GM19438 (cell line): ENCODE data around the gene GMDS.

ENCODE experiments used
- ATAC-seq: cut with Tn5 transposase; IDR thresholded peaks from one replicate; pipeline ENCODE4 v1.9.1; 2021; ENCODE audit warnings: low read depth; ENCODE audit not compliant: unreplicated experiment

GMDS gene

GRCh38 chr6:2054516-2055067, 190.8 kb downstream of the GMDS start:
- ATAC-seq = no peak

GRCh38 chr6:2053691-2054090, 191.7 kb downstream of the GMDS start:
- ATAC-seq = no peak

- ATAC-seq = no peak
Observed at GRCh38 chr6:2047855-2048254, 197.6 kb downstream of the GMDS start.

DNA sequence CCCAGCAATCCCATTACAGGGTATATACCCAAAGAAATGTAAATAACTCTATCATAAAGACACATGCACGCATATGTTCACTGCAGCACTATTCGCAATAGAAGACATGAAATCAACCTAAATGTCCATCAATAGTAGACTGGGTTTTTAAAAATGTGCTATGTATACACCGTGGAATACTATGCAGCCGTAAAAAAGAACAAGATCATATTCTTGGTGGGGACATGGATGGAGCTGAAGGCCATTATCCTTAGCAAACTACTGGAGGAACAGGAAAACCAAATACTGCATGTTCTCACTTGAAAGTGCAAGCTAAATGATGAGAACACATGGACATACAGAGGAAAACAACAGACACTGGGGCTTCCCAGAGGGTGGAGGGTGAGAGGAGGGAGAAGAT, 201.2 kb downstream of the GMDS start:
- ATAC-seq = no peak

DNA sequence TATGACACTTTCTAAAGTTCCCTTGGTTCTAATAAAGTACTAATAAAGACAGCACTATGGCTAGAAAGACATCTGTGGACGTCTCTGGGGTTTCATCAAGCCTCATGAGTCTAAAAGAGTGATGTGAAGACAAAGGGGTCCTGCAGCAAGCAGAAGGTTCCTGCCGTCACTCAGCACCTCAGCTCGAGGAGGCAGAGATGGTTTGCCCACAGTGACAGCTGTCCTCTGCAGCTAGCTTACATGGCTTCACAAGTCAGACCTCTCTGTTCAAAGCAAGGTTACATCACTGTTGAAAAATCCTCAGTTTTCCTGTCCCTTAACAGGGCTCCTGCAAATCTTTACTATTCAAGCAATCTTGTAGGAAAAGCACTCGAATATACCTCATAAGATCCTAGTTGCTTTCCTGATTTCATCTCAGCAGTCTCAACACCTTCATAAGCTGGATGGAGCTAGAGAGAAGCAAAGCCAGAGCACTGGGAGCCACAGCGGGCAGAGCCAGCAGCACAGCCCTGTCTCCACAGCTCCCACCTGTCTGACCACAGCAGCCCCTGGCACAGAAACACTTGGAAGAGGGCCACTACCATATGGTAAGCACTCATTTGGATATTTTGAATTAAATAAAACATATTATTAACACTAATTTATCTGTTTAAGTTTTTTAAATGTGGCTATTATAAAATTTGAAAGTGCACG, 202.3 kb downstream of the GMDS start:
- no peak for ATAC-seq

DNA sequence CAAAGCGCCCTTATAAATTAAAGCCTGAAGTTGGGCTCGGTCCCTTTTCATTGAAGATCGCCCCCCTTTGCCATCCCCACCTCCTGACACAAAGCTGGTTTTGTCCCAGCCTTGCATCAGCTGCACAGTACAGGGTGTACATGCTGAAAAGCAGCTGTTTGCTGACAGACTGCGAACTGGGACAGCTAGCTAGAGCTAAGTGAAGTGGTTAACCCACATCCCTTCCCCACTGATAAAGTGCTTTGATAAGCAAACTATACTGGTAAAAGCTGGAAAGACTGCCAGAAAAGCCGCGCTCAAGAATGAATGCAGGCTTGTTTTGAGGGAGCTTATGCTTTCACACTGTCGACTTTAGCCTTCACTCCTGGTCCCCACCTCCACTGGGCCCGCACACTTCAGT, 207.3 kb downstream of the GMDS start:
- no peak for ATAC-seq

DNA sequence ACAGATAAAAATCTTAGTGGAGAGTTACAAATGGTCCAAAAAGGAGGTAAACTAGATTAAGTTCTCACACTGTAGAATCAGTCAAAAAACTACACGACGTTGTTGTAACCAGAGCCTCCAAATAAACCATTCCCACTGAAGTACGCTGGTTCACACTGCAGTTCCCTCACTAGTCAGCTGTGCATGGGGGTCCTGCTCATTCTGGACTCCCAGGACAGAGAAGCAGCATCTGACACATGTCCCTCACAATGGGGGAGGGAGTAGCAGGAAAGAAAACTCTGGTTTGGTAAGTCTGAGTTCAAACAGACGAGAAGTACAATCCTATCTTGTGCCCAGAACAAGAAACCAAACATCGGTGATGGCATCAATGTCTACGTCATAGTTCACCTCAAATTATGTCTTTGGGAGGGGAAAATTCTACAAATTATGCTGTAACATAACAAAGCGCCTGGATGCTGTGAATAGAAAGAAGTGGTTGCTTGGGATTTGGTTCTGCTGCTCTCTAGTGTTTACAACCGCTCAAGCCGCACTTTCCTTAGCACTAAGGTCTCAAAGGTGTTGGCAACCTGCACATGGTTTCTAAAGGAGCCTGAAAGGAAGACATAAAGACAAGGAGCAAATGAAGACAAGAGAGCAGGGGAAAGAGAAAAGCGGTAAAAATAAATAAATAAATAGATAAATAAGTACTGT, 208.0 kb downstream of the GMDS start:
- ATAC-seq = no peak

DNA sequence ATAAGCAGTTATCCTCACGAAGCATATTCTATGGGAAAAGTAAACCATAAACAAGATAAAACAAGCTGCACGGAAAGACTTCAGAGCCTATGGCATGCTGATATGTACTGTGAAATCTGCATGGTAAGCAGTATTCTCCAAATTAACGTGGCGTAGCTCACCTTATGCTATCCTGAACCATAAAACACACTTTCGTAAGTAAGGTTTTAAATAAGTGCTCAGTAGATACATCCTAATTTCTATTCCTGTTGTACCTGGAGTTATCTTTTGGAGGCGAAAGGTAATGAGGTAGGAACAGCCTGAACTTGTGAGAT, 208.7 kb downstream of the GMDS start:
- no peak for ATAC-seq

- ATAC-seq = no peak
Observed at GRCh38 chr6:2035826-2036709, 209.3 kb downstream of the GMDS start.

- ATAC-seq = no peak
Observed at GRCh38 chr6:2035046-2035445, 210.4 kb downstream of the GMDS start.

DNA sequence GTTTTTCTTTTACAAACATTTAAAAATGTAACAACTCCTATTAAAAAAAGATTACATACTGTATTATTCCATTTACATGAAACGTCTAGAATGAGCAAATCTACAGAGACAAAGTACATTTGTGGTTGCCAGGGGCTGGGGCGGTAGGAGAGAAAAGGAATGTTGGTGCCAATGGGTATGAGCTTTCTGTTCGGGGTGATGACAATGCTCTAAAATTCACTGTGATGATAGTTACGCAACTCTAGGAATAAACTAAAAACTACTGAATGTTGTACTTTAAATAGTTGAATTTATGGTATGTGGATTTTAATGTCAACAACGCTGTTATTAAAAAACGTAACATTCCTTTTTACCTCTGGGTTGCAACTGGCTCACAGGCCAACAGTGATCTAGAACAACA, 211.1 kb downstream of the GMDS start:
- ATAC-seq = no peak

DNA sequence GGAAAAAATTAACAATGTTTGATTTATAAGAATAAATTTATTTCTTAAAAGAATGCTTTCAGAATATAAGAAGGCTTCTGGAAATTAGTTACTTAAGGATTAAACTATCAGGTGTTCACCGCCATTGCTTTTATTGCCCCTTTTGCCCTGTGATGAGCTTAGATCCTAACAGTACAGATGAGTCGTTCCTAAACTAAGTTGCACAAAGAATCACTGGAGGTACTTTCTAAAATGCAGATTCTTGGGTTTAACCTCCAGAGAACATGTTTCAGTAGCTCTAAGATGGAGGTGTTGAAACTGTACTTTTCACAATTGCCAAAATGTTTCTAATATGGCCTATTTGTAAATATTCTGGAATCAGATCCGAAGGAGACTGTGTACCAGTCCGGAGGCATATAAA, 211.9 kb downstream of the GMDS start:
- ATAC-seq = no peak

DNA sequence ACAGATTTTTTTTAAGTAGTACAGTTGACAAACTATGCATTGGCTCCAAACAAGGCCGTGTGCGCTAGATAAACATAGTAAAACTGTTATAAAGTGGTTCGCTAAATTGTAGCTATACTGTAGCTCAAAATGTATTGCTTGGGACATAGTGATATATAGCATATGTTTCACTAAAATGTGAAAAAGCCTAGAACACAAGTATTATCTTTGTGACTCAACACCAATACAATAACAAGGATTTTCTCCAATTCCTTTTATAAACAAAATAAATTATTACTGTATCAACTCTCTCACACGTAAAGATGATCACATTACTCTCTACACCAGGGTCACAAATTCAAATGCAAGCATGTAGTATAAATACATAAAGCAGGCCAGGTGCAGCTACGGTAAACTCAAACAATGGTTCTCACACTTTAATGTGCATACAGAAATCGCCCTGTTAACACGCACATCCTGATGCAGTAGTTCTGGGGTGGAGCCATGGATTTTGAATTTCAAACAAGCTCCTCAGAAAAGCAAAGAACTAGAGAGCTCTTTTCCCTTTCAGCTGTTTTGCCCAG, 214.6 kb downstream of the GMDS start:
- ATAC-seq = no peak

- ATAC-seq = no peak
Observed at GRCh38 chr6:2029952-2030351, 215.5 kb downstream of the GMDS start.

- no peak for ATAC-seq
Observed at GRCh38 chr6:2029130-2029794, 216.1 kb downstream of the GMDS start.

DNA sequence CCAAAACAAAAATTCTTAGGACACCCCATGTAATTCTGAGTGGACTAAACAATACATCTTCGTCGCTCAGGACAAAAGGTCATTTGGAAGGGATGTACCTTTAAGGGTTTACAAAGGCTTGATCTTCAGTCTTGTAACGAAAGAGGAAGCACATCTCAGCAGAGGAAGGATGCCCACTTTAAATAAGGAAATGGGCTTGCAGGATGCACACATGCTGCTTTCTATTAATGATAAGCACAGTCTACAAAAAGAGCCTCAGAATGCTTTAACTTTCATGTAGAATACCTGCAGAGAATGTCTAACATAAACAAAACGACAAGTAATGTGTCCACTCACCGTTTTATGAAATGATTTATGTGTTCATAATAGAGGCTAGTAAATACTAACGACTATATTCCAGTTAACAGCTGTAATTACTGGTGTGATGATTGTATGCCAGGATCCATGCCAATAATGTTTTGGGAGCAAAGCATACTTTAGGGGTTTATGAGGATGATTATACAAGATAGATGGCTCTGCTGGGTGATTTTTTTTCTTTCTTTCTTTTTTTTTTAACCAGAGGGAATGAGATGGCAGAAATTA, 216.9 kb downstream of the GMDS start:
- no peak for ATAC-seq

DNA sequence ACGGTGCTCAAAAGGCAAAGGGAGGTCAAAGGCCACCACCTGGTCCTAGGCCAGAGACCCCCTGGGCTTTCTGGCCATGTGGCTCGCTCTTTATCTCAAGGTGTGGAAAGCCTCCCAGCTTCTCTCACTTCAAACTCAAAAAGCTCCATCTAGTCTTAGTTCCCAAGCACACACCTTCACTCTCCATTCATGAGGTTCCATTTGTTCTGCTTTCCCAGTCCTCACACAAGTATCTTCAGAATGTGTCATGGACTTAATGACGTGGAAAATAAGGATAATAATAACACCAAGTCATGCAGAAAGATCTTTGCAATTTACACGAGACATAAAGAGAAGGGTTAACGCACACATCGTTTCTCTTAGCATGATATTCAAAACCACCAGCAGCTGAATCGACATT, 219.3 kb downstream of the GMDS start:
- ATAC-seq = no peak

- ATAC-seq = no peak
Observed at GRCh38 chr6:2021713-2022125, 223.7 kb downstream of the GMDS start.

- no peak for ATAC-seq
Observed at GRCh38 chr6:2020909-2021308, 224.5 kb downstream of the GMDS start.

DNA sequence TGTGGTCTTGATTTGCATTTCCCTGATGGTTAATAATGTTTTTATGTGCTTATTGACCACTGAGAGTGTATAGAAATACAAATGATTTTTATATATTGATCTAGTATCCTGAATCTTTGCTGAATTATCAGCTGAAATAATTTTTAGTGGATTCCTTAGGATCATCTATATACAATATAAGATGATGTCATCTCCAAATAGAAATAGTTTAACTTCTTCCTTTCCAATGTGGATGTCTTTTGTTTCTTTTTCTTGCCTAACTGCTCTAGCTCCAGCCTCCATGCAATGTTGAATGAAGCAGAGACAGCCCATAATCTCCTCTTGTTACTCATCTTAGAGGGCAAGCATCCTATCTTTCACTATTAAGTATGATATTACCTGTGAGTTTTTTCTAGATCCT, 226.4 kb downstream of the GMDS start:
- ATAC-seq = no peak
